GM13977 (cell line): ENCODE results near the gene CD101.

Experiments
- DNase-seq: peaks from one replicate; pipeline ENCODE4 v3.0.0; 2012; ENCODE audit warnings: low spot score
- CTCF ChIP-seq: IDR thresholded peaks from 2 replicates; pipeline ENCODE4 v1.5.1; 2012; ENCODE audit warnings: mild to moderate bottlenecking, control low read depth; ENCODE audit not compliant: insufficient read depth; ENCODE audit errors: extremely low read depth, missing control alignments
- in situ Hi-C: fragments of 300-500 bp; cut with MboI; formaldehyde crosslinking; loops from one replicate; pipeline ENCODE4 v1.12.0; 2022; ENCODE audit warnings: low sequenced_read_pairs, low pct_unique_long_range_greater_than_20kb, mixed read lengths, inconsistent platforms; ENCODE audit not compliant: unreplicated experiment

The CD101 gene

GRCh38 chr1:116958977-116959376, 42.6 kb upstream of the CD101 start:
- TF ChIP-seq CTCF = no peak
- in situ Hi-C loops = no loop called here
- no peak for DNase-seq

GRCh38 chr1:116961606-116962005, 40.0 kb upstream of the CD101 start:
- no peak for TF ChIP-seq CTCF
- no peak for DNase-seq
- in situ Hi-C loops = no loop called here

GRCh38 chr1:116962987-116963639, 38.4 kb upstream of the CD101 start:
- no peak for TF ChIP-seq CTCF
- in situ Hi-C loops = no loop called here
- DNase-seq = no peak

GRCh38 chr1:116966791-116967190, 34.8 kb upstream of the CD101 start:
- TF ChIP-seq CTCF = no peak
- no peak for DNase-seq
- in situ Hi-C loops = no loop called here

GRCh38 chr1:116968724-116969123, 32.8 kb upstream of the CD101 start:
- in situ Hi-C loops = no loop called here
- TF ChIP-seq CTCF = no peak
- no peak for DNase-seq

- in situ Hi-C loops = no loop called here
- no peak for DNase-seq
- TF ChIP-seq CTCF = no peak
Observed at GRCh38 chr1:116971258-116971860, 30.2 kb upstream of the CD101 start.
